ENCODE measurements around the gene GABRR2. TPM values are rescaled to one million over a fixed set of nuclear protein-coding genes. Genes with fewer than 3 reads are reported as not detected.
"Not testable (repeated sequence)": the region's sequence is repeated elsewhere in the genome, so short reads cannot be mapped to it uniquely, and the experiment has no call there.

GABRR2 gene
- polyA plus RNA-seq, 3 donors = 0.97 to 3.1 (median 1.4) TPM

DNA sequence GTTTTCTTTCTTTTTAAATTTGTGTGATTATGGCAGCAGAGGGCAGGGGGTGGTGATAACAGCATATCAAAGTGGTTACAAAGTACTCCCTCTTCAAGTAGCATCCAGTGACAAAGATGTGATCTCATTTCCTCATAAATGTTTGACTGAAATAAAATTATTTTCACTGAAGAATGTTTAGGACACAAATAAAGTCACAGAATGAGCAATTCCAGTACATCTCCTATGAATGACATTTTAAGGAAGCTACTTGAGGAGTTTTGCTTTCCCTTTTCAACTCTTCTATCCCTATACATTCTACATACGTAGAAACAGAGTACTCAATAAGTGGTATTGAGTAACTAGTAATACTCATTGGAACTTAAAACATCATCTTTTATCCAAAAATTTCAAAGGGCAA is 13.9 kb upstream of the GABRR2 start:
- DNase-seq = no peak

DNA sequence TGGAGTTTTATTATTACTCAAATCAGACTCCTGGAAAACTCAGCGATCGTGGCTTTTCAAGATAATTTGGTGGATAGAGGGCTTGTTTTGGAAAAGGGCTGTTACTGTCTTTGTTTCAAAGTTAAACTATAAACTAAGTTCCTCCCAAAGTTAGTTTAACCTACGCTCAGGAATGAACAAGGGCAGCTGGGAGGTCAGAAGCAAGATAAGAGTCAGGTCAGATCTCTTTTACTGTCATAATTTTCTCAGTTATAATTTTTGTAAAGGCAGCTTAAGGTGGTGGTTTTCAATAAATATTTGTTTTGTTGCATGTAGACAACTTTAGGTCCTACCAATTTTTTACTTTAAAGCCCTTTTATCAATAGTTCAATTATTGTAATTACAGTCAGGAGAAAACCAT is 9.2 kb upstream of the GABRR2 start:
- DNase-seq = no peak

DNA sequence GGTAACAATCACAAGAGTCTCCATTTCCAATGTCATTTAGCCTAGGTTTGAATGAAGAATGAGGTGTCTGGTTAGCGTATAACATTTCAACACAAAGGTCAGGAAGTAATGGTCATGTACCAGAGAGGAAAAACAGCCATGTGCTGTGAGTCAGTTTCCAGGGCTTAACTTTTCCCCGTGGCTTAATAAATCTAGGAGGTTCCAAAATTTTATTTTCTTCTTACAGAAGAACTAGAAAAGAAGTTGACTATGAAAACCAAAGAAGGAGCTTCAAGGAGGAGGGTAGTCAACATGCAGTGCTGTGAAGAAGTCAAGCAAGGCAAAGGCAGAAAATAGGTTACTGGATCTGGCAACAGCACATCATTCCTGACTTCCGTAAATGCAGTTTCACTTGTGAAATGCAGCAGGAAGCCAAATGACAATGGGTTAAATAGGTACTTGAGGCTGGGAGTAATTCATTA is 8.4 kb upstream of the GABRR2 start:
- DNase-seq = no peak

DNA sequence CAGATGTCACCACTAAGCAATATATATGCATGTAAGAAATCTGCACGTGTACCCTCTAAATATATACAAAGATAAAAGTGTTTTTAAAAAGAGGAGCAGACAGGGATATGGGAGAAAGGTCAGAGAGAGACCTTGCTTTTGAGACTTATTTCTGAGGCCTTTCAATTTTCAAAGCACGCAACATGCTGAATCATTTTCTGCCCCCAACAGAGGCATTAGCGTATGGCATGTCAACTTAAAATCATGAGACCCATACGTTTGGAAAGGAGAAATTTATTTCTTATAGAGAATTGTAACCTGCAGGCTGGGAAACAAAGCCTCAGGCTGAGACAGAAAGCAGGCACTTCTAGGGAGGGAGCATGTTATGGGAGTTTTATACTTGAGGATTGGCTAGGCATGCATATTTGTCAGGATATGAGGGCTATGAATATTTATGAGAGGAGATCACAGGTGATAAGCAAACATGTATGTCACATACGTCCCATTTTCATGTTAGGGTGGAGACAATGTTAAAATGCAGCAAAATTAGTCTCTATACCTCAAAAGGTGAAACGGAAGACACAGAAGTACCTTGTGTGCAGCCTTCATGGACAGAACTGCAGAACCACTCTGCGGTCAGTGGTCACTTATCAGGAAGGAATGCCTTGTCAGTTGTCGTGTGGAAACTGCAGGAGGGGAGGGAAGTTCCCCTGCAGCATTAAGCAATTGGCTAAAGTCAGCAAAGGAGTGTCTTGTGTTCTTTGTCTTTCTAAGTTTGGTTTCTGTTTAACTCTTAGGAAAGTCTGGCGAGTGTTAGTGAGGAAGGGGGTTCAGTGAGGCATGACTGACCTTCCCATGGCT is 6.3 kb upstream of the GABRR2 start:
- DNase-seq = no peak

DNA sequence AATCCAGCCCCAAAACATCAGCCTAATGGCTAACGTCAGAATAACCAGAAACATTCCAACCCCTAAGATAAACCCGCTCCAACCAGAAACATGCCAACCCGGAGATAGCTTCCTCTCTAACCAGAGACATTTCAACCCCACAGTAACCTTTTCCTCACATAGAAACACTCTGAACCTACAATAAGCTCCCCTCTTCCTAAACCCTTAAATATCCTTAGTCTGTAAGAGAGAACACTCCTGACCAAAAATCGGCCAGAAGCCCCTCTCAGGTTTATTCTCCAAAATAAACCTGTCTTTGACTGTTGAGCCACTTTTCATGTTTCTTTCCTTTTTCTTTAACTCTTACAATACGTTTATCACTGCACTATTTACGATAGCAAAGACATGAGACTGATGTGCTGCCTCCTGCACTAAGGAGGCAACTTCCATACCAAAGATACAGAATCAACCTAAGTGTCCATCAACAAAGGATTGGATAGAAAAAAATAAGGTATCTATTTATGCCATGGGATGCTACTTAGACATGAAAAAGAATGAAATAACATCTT is 5.0 kb upstream of the GABRR2 start:
- DNase-seq = no peak

DNA sequence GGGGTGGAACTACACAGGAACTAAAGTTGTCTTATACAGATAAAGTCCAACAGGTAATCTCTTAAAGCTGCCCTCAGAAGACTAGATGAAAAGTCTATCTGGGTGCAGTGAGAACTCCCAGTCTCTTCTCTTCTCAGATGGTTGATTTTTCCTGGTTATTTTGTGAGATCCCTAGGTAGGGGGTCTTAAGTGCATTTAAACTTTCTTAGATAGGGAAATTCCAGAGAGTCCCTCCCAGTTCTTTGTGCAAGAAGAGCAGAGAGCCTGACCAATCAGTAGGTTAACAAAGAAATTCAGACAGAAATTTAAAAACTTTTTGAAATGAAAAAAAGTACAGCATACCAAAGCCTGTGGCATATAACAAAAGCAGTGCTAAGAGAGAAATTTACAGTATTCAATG is 2.0 kb upstream of the GABRR2 start:
- no peak for DNase-seq

DNA sequence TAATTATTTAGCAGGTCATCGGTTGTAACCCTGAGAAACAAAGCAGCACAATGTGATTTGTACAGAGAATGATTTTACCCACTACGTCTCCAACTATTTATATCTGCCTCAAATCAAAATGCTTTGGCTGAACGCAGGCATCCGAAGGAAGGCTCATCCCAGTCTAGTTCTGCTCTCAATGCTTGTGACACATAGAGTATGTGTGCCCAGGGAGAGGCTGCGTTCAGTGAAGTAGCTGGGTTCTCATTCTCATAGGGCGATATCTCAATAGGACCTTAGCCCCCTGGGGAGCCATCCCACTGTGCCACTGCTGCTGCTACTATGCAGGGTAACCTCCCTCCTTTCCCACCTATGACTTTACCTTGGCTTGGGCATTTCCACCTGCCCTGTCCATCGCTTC is 407 bp downstream of the GABRR2 start:
- no peak for DNase-seq

DNA sequence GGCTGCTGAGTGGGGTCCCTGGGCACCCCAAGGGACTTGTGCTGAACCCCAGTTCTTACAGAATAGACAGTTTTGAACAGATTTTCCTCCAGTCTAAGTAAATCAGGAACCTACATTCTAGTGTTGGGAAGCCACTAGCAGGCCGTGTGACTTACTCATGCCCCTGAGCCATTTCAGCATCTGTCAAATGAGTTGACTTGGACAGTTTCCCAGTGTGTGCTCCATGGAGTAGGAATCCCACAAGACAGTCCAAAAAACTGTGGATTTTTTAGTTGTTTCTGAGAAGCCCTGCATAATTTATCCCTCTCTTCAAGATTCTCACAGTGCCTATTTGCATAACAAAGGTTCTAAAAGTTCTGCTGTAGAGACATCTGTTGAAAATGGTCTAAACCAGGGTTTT is 2.1 kb downstream of the GABRR2 start:
- no peak for DNase-seq

DNA sequence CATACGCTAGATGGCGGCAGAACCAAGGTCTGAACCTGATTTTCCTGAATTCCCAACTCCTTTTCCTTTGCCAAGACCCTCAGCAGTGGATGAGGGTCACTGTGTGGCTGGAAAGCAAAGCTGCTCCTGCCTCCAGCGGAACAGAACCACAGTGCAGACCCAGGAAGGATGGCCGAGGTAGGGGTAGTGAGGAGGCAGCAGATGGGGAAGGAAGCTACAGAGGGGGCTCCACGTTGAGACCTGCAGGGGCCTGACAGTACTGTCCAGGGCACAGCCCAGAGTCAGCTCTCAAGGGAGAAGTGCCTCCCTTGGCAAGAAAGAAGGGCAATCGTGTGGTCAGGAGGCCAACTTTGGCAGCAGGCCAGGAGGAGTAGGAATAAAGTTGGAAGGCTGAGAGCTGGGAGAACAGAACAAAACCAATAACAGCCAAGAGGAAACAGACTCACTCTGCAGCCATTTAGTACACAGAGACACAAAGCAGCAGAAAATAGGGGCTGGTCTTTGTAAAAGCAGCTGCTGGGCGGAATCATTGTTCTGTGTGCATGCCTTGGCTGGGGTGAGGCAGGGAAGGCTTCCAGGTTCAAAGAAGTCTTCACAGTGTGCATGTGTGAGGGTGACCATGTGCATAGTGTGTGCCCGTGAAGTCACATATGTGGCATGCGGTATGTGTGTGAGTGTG is 3.1 kb downstream of the GABRR2 start:
- DNase-seq = peak; percentile 66

DNA sequence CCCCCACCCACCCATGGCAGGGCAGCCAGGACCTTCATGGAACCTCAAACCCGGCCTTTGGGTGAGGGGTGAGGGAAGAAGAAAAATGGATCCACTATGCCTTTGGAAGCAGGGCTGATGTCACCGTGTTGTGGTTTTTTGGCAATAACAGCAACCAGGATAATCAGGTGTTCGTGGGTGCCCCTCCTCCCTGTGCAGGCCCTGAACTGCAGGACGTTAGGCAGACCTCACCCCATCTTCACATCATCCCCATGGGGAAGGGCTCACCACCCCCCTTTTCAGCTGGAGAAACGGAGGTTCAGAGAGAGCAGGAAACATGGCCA is 3.6 kb downstream of the GABRR2 start:
- no peak for DNase-seq

DNA sequence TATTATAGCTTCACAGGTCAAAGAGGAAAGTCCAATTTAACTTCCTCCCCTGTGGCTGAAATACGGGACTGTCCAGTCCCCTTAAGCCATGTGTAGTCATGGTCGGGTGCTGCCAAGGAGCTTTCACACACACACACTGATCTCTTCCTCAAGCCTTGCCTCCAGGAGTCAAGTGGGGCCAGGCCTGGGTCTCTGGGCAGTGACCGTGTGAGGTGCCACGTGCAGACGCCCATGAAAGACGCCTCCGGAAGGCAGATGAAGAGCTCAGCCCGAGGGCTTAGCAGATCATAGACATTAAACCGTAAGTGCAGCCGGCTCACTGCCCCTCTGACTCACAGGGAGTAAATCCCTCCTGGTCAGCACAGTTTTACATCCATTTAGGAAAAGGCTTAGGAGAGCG is 4.2 kb downstream of the GABRR2 start:
- DNase-seq = no peak

DNA sequence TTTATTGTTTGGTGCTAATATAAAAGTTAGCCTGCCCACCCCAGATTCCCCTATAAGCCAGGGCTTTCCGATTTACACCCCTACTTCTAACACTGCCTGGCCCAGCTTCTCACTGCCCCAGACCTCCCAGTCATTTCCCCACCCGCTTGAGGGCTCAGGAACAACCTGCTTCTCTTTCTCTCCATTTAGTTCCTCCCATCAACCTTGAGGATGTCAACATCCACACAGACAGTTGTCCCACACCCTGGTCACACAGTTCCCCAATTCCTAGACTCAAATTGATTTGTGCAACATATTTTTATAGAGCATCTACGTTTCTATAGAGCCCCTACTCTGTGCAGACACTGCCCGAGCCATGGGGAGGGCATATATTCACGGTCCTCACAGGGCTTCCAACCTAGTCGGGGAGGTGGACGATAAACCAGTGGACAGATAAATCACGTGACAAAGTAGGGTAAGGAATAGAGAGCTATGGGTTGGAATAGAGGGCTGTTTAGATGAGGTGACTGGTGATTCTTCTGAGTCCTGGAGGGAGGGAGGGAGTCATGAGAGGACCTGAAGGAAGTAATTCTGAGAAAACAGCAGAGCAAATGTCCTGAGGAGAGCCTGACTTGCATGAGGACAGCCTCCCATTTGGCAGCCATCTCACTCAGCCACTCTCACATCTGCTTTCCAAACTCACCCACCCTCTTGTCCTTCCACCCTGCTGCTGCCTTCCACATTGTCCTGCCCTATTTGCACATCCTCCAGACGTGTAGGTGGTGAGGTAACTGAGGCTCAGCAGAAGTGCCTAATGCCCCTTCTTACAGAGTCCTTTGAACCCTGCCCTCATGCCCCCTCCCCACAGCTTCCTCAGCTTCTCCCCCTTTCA is 6.3 kb downstream of the GABRR2 start:
- no peak for DNase-seq

DNA sequence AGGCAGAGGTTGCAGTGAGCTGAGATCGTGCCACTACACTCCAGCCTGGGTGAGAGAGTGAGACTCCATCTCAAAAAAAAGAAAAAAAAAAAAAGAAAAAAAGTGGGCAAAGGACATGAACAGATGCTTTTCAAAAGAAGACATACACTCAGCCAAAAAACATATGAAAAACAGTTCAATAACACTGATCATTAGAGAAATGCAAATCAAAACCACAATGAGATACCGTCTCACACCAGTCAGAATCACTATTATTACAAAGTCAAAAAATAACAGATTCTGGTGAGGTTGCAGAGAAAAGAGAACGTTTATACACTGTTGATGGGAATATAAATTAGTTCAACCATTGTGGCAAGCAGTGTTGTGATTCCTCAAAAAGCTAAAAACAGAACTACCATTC is 10.6 kb downstream of the GABRR2 start:
- not testable (repeated sequence) for DNase-seq

DNA sequence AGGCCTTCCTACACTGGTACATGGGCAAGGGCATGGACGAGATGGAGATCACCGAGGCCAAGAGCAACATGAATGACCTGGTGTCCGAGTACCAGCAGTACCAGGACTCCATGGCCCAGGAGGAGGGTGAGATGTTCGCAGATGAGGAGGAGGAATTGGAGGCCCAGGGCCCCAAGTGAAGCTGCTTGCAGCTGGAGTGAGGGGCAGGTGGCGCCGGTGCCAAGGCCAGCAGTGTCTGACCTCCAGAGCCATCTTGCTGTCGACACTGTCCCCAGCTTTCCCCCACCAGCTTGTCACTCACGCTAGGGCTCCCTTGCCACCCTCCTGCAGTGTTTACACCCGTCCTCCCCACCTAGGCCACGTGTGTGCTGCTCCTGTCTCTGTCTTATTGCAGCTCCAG is 12.2 kb downstream of the GABRR2 start:
- DNase-seq = no peak

DNA sequence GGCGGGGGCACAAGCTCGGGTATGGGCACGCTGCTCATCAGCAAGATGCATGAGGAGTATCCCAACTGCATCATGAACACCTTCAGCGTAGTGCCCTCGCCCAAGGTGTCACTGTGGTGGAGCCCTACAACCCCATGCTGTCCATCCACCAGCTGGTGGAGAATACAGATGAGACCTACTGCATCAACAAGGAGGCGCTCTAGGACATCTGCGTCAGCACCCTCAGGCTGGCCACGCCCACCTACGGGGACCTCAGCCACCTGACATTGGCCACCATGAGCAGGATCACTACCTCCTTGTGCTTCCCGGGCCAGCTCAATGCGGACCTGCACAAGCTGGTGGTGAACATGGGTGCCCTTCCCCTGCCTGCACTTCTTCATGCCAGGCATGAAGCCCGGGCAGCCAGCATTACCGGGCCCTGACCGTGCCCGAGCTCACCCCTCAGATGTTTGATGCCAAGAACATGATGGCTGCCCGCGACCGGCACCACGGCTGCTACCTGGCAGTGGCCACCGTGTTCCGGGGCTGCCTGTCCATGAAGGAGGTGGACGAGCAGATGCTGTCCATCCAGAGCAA is 12.8 kb downstream of the GABRR2 start:
- no peak for DNase-seq

DNA sequence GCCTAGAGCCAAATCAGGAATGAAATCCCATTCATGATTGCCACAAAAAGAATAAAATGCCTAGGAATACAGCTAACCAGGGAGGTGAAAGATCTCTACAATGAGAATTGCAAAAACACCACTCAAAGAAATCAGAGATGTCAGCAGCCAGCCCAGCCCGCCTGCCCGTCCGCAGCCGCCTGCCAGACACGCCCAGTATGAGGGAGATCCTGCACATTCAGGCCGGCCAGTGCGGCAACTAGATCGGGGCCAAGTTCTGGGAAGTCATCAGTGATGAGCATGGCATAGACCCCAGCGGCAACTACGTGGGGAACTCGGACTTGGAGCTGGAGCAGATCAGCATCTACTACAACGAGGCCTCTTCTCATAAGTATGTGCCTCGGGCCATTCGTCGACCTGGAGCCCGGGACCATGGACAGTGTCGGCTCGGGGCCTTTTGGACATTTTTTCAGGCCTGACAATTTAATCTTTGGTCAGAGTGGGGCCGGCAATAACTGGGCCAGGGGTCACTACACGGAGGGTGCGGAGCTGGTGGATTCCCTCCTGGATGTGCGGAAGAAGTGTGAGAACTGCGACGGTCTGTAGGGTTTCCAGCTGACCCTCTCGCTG is 13.4 kb downstream of the GABRR2 start:
- no peak for DNase-seq

DNA sequence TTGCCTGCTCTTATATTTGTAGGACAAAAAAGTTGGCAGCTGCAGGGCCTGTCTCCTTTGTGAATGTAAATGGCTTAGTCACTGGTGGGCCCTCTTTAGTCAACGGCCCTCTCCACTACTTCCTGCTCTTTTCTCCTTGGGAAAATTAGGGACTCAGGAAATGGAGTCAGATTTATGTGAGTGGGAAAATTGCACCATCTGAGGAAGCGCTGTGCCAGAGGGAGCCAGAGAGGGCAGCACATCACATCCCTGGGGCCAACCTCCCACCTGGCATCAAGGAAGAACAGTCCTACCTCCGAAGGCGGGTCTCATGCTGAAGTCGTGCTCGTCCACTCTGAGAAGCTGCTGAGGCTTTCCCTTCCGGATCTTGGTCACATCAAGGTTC is 15.6 kb downstream of the GABRR2 start:
- DNase-seq = no peak

DNA sequence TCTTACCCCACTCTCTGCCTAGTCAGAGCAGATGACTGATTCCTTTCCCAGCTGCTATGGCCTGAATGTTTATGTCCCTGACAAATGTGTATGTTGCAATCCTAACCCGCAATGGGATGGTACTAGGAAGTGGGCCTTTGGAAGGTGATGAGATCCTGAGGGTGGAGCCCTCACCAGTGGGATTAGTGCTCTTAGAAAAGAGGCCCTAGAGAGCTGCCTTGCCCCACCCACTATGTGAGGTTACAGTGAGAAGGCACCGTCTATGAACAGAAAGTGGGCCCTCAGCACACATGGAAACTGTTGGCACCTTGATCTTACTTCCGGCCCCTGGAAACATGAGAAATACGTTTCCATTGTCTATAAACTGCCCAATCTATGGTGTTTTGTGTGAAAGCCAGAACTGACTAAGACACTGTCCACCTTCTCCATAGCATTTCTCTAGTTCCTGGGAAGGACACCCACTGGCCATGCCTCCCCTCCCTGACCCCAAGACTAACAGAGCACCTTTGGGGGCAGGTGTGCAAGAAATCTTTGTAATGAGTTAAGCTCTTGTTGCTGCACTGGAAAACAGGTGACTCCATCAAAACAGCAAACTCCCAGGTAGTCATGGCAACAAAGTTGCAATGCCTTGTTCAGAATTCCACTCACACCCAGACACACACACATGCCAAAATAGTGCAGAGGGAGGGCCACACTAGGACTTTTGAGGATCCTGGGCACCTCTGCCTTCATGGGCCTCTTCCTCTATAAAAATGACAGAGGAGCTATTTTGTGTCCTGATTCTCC is 16.2 kb downstream of the GABRR2 start:
- no peak for DNase-seq

DNA sequence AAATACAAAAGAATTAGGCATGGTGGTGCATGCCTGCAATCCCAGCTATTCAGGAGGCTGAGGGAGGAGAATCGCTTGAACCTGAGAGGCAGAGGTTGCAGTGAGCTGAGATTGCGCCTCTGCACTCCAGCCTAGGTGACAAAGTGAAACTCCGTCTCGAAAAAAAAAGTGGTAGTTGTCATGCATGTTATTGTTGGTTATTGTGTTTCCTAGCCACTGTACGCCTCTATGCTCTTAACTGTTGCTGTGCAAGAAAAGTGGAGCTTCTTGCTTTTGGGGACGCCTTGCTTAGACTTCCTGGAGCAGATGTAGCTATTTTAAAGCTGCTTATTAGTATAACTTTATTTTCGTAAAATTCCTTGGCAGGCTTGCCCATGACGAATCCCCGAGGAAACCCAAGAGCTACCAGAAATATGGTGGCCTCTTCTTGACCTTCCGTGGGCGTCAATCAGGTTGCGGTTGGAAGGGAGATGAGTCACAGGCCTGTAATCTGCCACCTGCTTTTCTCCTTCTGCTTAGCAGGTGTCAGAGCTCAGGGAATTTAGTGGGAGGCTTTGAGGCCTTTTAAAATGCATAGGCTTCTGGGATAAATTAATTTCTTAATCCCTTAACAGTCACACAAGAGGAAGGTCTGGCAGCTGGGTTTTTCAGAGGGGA is 17.3 kb downstream of the GABRR2 start:
- no peak for DNase-seq

DNA sequence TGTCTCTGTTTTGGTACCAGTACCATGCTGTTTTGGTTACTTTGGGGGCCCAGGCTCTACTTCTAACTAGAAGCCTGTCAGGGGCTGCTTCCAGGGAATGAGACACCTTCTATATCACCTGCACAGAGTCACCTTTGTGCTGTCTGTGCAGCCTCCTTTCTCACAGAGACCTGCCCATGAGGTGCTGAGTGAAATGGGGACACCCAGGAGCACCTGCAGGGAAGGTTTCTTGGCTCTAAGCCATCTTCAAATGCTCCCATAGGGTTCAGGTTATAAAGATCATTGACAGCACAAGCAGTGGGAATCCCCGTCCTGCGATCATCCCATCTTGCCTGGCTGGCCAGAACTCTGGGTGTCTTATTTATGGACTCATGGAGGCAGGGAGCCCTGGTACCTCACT is 19.1 kb downstream of the GABRR2 start:
- DNase-seq = no peak

Measured in renal pelvis (tissue), 4 donors.